ENCODE results near the gene SHB. TPM values are rescaled to one million over a fixed set of nuclear protein-coding genes. Genes with fewer than 3 reads are reported as not detected.
A peak's percentile ranks its signal among the peaks of the same experiment; 100 is the strongest.

Gene SHB
- polyA plus RNA-seq, 2 of the 4 experiments (the other 2 are of a cell fraction), result 15.4 to 22.0 TPM

GRCh38 chr9:37946971-37947370, 122.1 kb downstream of the SHB start:
- Histone ChIP-seq H3K4me3 (no peak overlapping the region), H3K4me2 (no peak overlapping the region), H3K9me3 (no peaks in the 10 kb centered on the region), H3K27ac (peak overlapping the region in 1 of 2 experiments; percentile 91; a peak in 1 of 6 replicates), H3K4me1 (peaks cover 69% of the 10 kb centered on the region)
- FAIRE-seq (no peak), DNase-seq (ENCODE audit: low read depth in 1 of 2, low spot score in 1 of 2) (no peak), ATAC-seq (no peak)
- POLR2A ChIA-PET, result no interaction called here
- WGBS (ENCODE audit: missing lambda C conversion rate), result 89% methylated on average over 7 of the region's 7 CpGs
- TF ChIP-seq RNF2 (IDR thresholded peaks at IDR 0.05; ENCODE audit: borderline replicate concordance, low read depth) (no peak), RFX5 (IDR thresholded peaks at IDR 0.05) (no peak), CBX2 (IDR thresholded peaks at IDR 0.05; ENCODE audit: borderline replicate concordance, low read depth) (no peak), HOXB13 (CRISPR knock-in tag; IDR thresholded peaks at IDR 0.05; ENCODE audit: low read depth) (no peak), MAFK (IDR thresholded peaks at IDR 0.05; ENCODE audit: partially characterized antibody) (no peak), FOSB (CRISPR knock-in tag; IDR thresholded peaks at IDR 0.05) (no peak), MYC (IDR thresholded peaks at IDR 0.05; ENCODE audit: borderline replicate concordance, low read length) (no peak), RAD21 (conservative IDR thresholded peaks at IDR 0.05 in 1 of 2, IDR thresholded peaks at IDR 0.05 in 1 of 2) (no peak), EP300 (IDR thresholded peaks at IDR 0.05) (no peak), HDAC2 (IDR thresholded peaks at IDR 0.05) (no peak)
- CTCF ChIA-PET, result interaction anchor here (1.2 to 4.2 kb wide), 3 partner anchors 33 to 69 kb away, joined by 4 to 20 read pairs (median 4); no protein-coding TSS in a partner anchor

DNA sequence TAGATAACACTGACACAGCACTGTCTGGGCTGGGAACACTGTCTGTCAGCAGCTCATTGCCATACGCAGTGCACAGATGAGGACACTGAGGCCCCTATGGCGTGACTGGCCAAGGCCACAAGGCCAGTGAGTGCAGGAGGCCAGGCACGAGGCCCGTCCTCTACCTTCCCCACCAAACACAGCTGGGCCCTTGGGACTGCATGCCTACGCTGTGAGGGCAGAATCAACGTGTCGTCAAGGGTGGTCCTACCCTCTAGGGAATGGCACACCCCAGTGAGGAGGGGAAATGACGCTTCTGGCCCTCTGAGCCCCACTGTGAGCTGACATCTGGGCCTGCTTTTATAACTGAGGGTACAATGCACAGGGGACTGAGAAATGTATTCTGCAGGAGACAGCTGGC, 123.0 kb downstream of the SHB start:
- Histone ChIP-seq H3K4me1 (peaks cover 60% of the 10 kb centered on the region), H3K9me3 (no peaks in the 10 kb centered on the region), H3K4me3 (no peak overlapping the region), H3K27ac (peak overlapping the region; percentile 7 to 76; a peak in 3 of 6 replicates), H3K4me2 (no peak overlapping the region)
- FAIRE-seq (no peak), ATAC-seq (no peak), DNase-seq (ENCODE audit: low read depth in 1 of 2, low spot score in 1 of 2) (no peak)
- POLR2A ChIA-PET, result no interaction called here
- CTCF ChIA-PET, result interaction anchor here (1.5 to 4.2 kb wide), 2 partner anchors 32 to 41 kb away, joined by 4 to 20 read pairs; no protein-coding TSS in a partner anchor
- 91% methylated on average over 7 of the region's 8 CpGs for WGBS (ENCODE audit: missing lambda C conversion rate)
- no peak for TF ChIP-seq HEYL (CRISPR knock-in tag; IDR thresholded peaks at IDR 0.05)

- H3K4me2 ChIP-seq, result peak overlapping the region; percentile 57
- ChIA-PET CTCF (interaction anchor here (4.2 kb wide), 1 partner anchor 31 kb away, joined by 20 read pairs; no protein-coding TSS in a partner anchor), POLR2A (no interaction called here)
- TF ChIP-seq PHF8 (IDR thresholded peaks at IDR 0.05; ENCODE audit: borderline replicate concordance, low read depth), result no peak
- no peak for TF ChIP-seq NFE2L2 (conservative IDR thresholded peaks at IDR 0.05; ENCODE audit: low read length)
- no peak for TF ChIP-seq FOSL2 (IDR thresholded peaks at IDR 0.05)
- TF ChIP-seq FOSL2 (CRISPR knock-in tag; IDR thresholded peaks at IDR 0.05), result no peak
- no peak for TF ChIP-seq HOXB5 (CRISPR knock-in tag; IDR thresholded peaks at IDR 0.05)
- TF ChIP-seq ZC3H11A (IDR thresholded peaks at IDR 0.05), result no peak
- no peak for TF ChIP-seq JUN (IDR thresholded peaks at IDR 0.05)
- TF ChIP-seq, protein P1, sequence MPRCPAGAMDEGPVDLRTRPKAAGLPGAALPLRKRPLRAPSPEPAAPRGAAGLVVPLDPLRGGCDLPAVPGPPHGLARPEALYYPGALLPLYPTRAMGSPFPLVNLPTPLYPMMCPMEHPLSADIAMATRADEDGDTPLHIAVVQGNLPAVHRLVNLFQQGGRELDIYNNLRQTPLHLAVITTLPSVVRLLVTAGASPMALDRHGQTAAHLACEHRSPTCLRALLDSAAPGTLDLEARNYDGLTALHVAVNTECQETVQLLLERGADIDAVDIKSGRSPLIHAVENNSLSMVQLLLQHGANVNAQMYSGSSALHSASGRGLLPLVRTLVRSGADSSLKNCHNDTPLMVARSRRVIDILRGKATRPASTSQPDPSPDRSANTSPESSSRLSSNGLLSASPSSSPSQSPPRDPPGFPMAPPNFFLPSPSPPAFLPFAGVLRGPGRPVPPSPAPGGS (IDR thresholded peaks at IDR 0.05), result no peak
- no peak for TF ChIP-seq POLR2A (IDR thresholded peaks at IDR 0.05; ENCODE audit: low read length)
- FAIRE-seq, result no peak
- WGBS (ENCODE audit: missing lambda C conversion rate), result 73% methylated on average over 7 of the region's 9 CpGs
- H3K4me1 ChIP-seq, result peaks cover 56% of the 10 kb centered on the region
- ATAC-seq, result peak in 1 of 2 experiments; percentile 4; a peak in 2 of 6 replicates
- peak overlapping the region; percentile 63 to 76; a peak in 4 of 6 replicates for H3K27ac ChIP-seq
- no peak for DNase-seq (ENCODE audit: low read depth in 1 of 2, low spot score in 1 of 2)
- H3K4me3 ChIP-seq, result no peak overlapping the region
- H3K9me3 ChIP-seq, result no peaks in the 10 kb centered on the region
Observed at GRCh38 chr9:37944671-37945481, 124.2 kb downstream of the SHB start.

Data from A549 (cell line).